Upper lobe of left lung (tissue), 6 donors: Measurements from ENCODE around the gene CHRM3. TPM values are rescaled to one million over a fixed set of nuclear protein-coding genes. Genes with fewer than 3 reads are reported as not detected.

Source experiments
- ATAC-seq, 2 donors: fragments of 200-7000 bp; cut with Tn5 transposase; one replicate each; pipeline ENCODE4 v1.9.1; 2022; ENCODE audit warnings: mild to moderate bottlenecking in 2 of 2, moderate library complexity in 2 of 2; ENCODE audit not compliant: low FRiP score in 2 of 2
- DNase-seq, 2 donors: peaks; one replicate each; pipeline ENCODE4 v3.0.0-alpha.2; 2019 to 2020
- H3K27ac ChIP-seq, 4 donors: fragments of 200-600 bp; sonication (generic); one replicate each; pipeline ENCODE4 v1.5.1; 2016 to 2019
- H3K27me3 ChIP-seq, 4 donors: fragments of 200-600 bp; sonication (generic); one replicate each; pipeline ENCODE4 v1.5.1; 2017 to 2019
- H3K36me3 ChIP-seq, 4 donors: fragments of 200-600 bp; sonication (generic); one replicate each; pipeline ENCODE4 v1.5.1; 2016 to 2019
- H3K4me1 ChIP-seq, 4 donors: fragments of 200-600 bp; sonication (generic); one replicate each; pipeline ENCODE4 v1.5.1; 2018 to 2019
- H3K4me3 ChIP-seq, 4 donors: fragments of 200-600 bp; sonication (generic); one replicate each; pipeline ENCODE4 v1.5.1; 2017 to 2019; ENCODE audit warnings: mild to moderate bottlenecking in 2 of 4, moderate library complexity in 1 of 4
- H3K9me3 ChIP-seq, 4 donors: fragments of 200-600 bp; sonication (generic); one replicate each; pipeline ENCODE4 v1.5.1; 2018 to 2019
- CTCF ChIP-seq, 6 experiments: fragments of 450-650 bp in 4 of 6; fragments of 200-600 bp in 2 of 6; sonication (generic) in 2 of 6; IDR thresholded peaks; one replicate each; pipeline ENCODE4 v1.5.1; 2016 to 2019; ENCODE audit warnings: antibody characterized with exemption in 6 of 6
- EP300 ChIP-seq, 4 donors: sonication (generic); formaldehyde crosslinking; IDR thresholded peaks; one replicate each; pipeline ENCODE4 v1.5.1; 2017; ENCODE audit warnings: antibody characterized with exemption in 4 of 4, control low read depth in 2 of 4
- POLR2A ChIP-seq, 4 donors: fragments of 450-650 bp; IDR thresholded peaks; one replicate each; pipeline ENCODE4 v1.5.1; 2016 to 2017; ENCODE audit warnings: antibody characterized with exemption in 4 of 4, mild to moderate bottlenecking in 2 of 4
- POLR2AphosphoS5 ChIP-seq, 2 donors: sonication (generic); formaldehyde crosslinking; IDR thresholded peaks; one replicate each; pipeline ENCODE4 v1.5.1; 2017; ENCODE audit warnings: antibody characterized with exemption in 2 of 2
- WGBS, 2 donors: methylation state at CpG; one replicate each; pipeline ENCODE4 v1.1.5; 2017 to 2018; 5-methylcytosine and 5-hydroxymethylcytosine counted together
- total RNA-seq, 6 donors: library from RNA; depleted of rRNA in 4 of 6; stranded (reverse); fragments of >200 nt in 4 of 6; gene quantifications; one replicate each; pipeline versions ENCODE4 v1.1.0 to v1.2.1, GENCODE V29; 2016 to 2021
- donor health status: DM: no; HTN: no; CAD: no; lungs with moderate emphysema.
- donor health status: DM: no; HTN: yes; CAD: no; lungs with severe emphysema.

CHRM3 gene
- total RNA-seq, 6 donors from 2014 or later = 3.1 to 9.7 (median 5.6) TPM

DNA sequence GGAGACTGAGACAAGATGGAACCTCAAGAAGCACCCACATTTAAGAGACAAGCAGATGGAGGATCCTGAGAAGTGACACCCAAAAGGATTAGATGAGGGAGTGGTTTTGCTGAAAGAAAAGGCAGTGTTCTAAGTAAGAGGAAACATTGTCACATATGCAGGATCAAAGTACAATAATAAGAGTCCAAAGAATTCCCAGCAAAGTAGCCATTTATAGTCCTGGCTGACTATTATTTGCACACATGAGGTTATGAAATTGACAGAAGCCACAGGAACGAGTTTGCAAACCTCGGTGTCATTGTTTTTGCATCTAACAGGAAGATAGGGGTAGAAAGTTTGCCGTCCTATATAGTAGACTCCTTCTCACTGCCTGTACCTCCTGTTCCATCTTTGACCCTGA, 41.3 kb downstream of the CHRM3 start:
- WGBS, 2 donors = 58 to 74% methylated on average over 3 of the region's 3 CpGs
- H3K27me3 ChIP-seq = no peaks in the 10 kb centered on the region
- ATAC-seq (no peak), DNase-seq (no peak)
- no peak overlapping the region for H3K27ac ChIP-seq
- no peak for TF ChIP-seq POLR2AphosphoS5 (IDR thresholded peaks at IDR 0.05)
- TF ChIP-seq EP300 (IDR thresholded peaks at IDR 0.05) = no peak
- TF ChIP-seq CTCF (IDR thresholded peaks at IDR 0.05) = no peak
- no peaks in the 10 kb centered on the region for H3K9me3 ChIP-seq
- H3K4me1 ChIP-seq = no peaks in the 10 kb centered on the region
- no peak overlapping the region for H3K4me3 ChIP-seq
- H3K36me3 ChIP-seq = no peaks in the 10 kb centered on the region

- Histone ChIP-seq H3K4me3 (no peak overlapping the region), H3K27ac (no peak overlapping the region), H3K27me3 (no peaks in the 10 kb centered on the region), H3K4me1 (no peaks in the 10 kb centered on the region), H3K36me3 (no peaks in the 10 kb centered on the region), H3K9me3 (no peaks in the 10 kb centered on the region)
- DNase-seq (no peak), ATAC-seq (no peak)
- no peak for TF ChIP-seq POLR2A (IDR thresholded peaks at IDR 0.05)
- no peak for TF ChIP-seq EP300 (IDR thresholded peaks at IDR 0.05)
- WGBS, 2 donors = 72 to 76% methylated on average over 4 of the region's 4 CpGs
Measured at GRCh38 chr1:239428120-239428710, 41.8 kb downstream of the CHRM3 start.

DNA sequence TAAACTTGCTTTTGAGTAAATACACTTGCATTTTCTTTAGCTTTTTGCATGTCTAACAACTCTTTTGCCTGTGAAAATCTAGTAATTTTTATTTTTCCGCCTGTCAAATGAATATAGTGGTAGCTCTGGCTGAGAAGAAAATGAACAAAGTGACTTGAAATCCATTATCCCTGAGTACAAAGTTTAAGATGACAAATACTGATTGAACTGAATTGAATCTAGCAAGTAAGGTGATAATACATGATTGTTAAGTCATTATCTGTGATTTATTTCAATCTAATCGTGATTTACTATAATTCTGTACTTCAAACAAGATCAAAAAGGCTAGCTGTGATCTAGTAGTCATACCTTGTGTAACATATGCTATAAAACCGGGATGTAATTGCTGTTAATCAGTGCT, 42.8 kb downstream of the CHRM3 start:
- 86 to 88% methylated on average over 3 of the region's 3 CpGs for WGBS, 2 donors
- Histone ChIP-seq H3K27ac (no peak overlapping the region), H3K4me3 (no peak overlapping the region), H3K27me3 (no peaks in the 10 kb centered on the region), H3K4me1 (no peaks in the 10 kb centered on the region), H3K36me3 (no peaks in the 10 kb centered on the region), H3K9me3 (no peaks in the 10 kb centered on the region)
- ATAC-seq = no peak
- no peak for DNase-seq
- no peak for TF ChIP-seq POLR2AphosphoS5 (IDR thresholded peaks at IDR 0.05)
- TF ChIP-seq POLR2A (IDR thresholded peaks at IDR 0.05) = no peak
- TF ChIP-seq CTCF (IDR thresholded peaks at IDR 0.05) = no peak
- TF ChIP-seq EP300 (IDR thresholded peaks at IDR 0.05) = no peak

GRCh38 chr1:239432255-239432654, 45.9 kb downstream of the CHRM3 start:
- no peak for ATAC-seq
- H3K27ac ChIP-seq = no peak overlapping the region
- H3K4me1 ChIP-seq = no peaks in the 10 kb centered on the region
- no peak for DNase-seq
- 89 to 96% methylated on average over 1 of the region's 1 CpG for WGBS, 2 donors
- H3K27me3 ChIP-seq = no peaks in the 10 kb centered on the region
- TF ChIP-seq EP300 (IDR thresholded peaks at IDR 0.05) = no peak
- TF ChIP-seq CTCF (IDR thresholded peaks at IDR 0.05) = no peak
- no peak for TF ChIP-seq POLR2AphosphoS5 (IDR thresholded peaks at IDR 0.05)
- no peak for TF ChIP-seq POLR2A (IDR thresholded peaks at IDR 0.05)
- no peak overlapping the region for H3K4me3 ChIP-seq
- no peaks in the 10 kb centered on the region for H3K36me3 ChIP-seq
- no peaks in the 10 kb centered on the region for H3K9me3 ChIP-seq

DNA sequence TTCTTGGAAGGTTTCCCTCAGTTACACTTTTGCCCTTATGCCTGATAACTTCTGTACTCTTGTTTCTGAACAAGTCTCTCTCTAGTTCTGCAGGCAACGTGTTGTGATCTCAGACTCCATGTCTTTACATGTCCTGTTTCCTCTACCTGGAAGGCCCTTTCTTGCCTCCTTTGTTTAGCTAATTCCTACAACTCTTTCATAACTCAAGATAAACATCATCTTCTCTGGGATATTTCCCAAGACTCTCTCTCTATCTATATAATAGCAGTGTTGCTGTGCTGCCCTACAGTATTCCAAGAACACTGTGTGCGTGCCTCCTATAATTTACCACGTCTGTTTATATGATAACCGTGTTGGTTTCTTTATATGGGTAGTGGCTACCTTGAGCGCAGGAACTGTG, 47.8 kb downstream of the CHRM3 start:
- H3K9me3 ChIP-seq = no peaks in the 10 kb centered on the region
- ATAC-seq (no peak), DNase-seq (no peak)
- H3K27me3 ChIP-seq = no peaks in the 10 kb centered on the region
- H3K4me3 ChIP-seq = no peak overlapping the region
- no peaks in the 10 kb centered on the region for H3K4me1 ChIP-seq
- no peak for TF ChIP-seq EP300 (IDR thresholded peaks at IDR 0.05)
- TF ChIP-seq POLR2AphosphoS5 (IDR thresholded peaks at IDR 0.05) = no peak
- no peak for TF ChIP-seq POLR2A (IDR thresholded peaks at IDR 0.05)
- no peak for TF ChIP-seq CTCF (IDR thresholded peaks at IDR 0.05)
- H3K36me3 ChIP-seq = no peaks in the 10 kb centered on the region
- H3K27ac ChIP-seq = no peak overlapping the region
- 83 to 86% methylated on average over 5 of the region's 5 CpGs for WGBS, 2 donors
